ENCODE data around the gene MYRIP. TPM values are rescaled to one million over a fixed set of nuclear protein-coding genes. Genes with fewer than 3 reads are reported as not detected.

Gene MYRIP
- total RNA-seq, 1 experiment from 2014 or later: 0.44 TPM

DNA sequence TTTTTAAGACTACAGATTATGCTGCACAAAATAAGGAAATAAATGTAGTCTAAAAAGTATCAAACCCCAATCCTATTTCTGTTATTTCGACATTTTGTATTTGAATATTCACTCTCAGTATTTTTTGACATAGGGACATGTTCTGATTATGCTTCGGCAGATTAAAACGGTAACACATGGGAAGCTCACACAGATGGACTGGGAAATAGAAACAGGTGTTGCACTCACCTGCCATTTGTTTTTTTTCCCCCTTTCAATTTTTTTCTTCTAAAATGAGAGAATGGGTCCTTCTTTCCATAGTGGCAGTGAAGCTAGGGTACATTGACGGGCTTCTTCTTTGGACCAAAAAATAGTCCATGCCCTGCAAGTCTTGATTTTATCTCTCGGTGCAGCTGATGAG lies 163.1 kb downstream of the MYRIP start:
- intact Hi-C loops (cut with micrococcal nuclease): no loop called here
- Histone ChIP-seq H3K9me2 (ENCODE audit: insufficient read depth) (no peaks in the 10 kb centered on the region), H4K20me1 (ENCODE audit: insufficient read depth) (no peaks in the 10 kb centered on the region), H3K27ac (ENCODE audit: low read depth, low read length) (no peak overlapping the region), H3K9ac (ENCODE audit: low read length) (no peak overlapping the region), H3K79me2 (ENCODE audit: insufficient read depth, low read length) (no peaks in the 10 kb centered on the region), H2AFZ (ENCODE audit: low read depth, low read length, poor library complexity, severe bottlenecking) (no peak overlapping the region), H3K4me2 (ENCODE audit: low read length) (no peak overlapping the region), H3K9me3 (ENCODE audit: control insufficient read depth in 1 of 2, insufficient read depth in 1 of 2, low read depth in 1 of 2, low read length in 2 of 2) (no peaks in the 10 kb centered on the region), H3K27me3 (ENCODE audit: insufficient read depth, low read length) (peaks cover 4% of the 10 kb centered on the region; the same call in 1 of the 2 replicates), H3K4me1 (ENCODE audit: control insufficient read depth in 1 of 2, insufficient read depth in 2 of 2, low read length in 2 of 2) (no peaks in the 10 kb centered on the region), H3K4me3 (replicated peaks in 1 of 2; ENCODE audit: low read depth in 1 of 2, low read length in 2 of 2) (no peak overlapping the region), H3K36me3 (ENCODE audit: control insufficient read depth in 1 of 2, insufficient read depth in 2 of 2, low read length in 2 of 2) (no peaks in the 10 kb centered on the region)
- TF ChIP-seq SIN3A (IDR thresholded peaks at IDR 0.05; ENCODE audit: low read depth) (no peak), EZH2 (IDR thresholded peaks at IDR 0.05) (no peak), ELF1 (IDR thresholded peaks at IDR 0.05; ENCODE audit: borderline replicate concordance, low read depth) (no peak), TCF7L2 (IDR thresholded peaks at IDR 0.05; ENCODE audit: borderline replicate concordance, extremely low read depth, insufficient read depth, insufficient read length) (no peak), YY1 (IDR thresholded peaks at IDR 0.05; ENCODE audit: extremely low read depth, insufficient replicate concordance, low read depth, low read length) (no peak), CBX3 (IDR thresholded peaks at IDR 0.05; ENCODE audit: low read depth) (no peak), RAD21 (IDR thresholded peaks at IDR 0.05; ENCODE audit: low read depth) (no peak)
- TF ChIP-seq, protein P1, sequence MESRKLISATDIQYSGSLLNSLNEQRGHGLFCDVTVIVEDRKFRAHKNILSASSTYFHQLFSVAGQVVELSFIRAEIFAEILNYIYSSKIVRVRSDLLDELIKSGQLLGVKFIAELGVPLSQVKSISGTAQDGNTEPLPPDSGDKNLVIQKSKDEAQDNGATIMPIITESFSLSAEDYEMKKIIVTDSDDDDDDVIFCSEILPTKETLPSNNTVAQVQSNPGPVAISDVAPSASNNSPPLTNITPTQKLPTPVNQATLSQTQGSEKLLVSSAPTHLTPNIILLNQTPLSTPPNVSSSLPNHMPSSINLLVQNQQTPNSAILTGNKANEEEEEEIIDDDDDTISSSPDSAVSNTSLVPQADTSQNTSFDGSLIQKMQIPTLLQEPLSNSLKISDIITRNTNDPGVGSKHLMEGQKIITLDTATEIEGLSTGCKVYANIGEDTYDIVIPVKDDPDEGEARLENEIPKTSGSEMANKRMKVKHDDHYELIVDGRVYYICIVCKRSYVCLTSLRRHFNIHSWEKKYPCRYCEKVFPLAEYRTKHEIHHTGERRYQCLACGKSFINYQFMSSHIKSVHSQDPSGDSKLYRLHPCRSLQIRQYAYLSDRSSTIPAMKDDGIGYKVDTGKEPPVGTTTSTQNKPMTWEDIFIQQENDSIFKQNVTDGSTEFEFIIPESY (IDR thresholded peaks at IDR 0.05; ENCODE audit: extremely low read depth, insufficient replicate concordance, low read length): no peak
- DNase-seq (ENCODE audit: low read depth, low spot score) (no peak), ATAC-seq (no peak)
- ChIA-PET RAD21 (ENCODE audit: low non-redundant PET in 1 of 2, low total read pairs in 2 of 2, uncharacterized antibody in 2 of 2, unreplicated experiment in 2 of 2) (no interaction called here), CTCF (no interaction called here), POLR2A (no interaction called here)
- BruUV-seq (replicated peaks): no TSS peak

Measured in HCT116 (cell line).